LHCN-M2 (cell line): Measurements from ENCODE around the gene BATF2. TPM values are rescaled to one million over a fixed set of nuclear protein-coding genes. Genes with fewer than 3 reads are reported as not detected.
"Not testable (repeated sequence)": the region's sequence is repeated elsewhere in the genome, so short reads cannot be mapped to it uniquely, and the experiment has no call there.

Experiments used
- DNase-seq: peaks from one replicate; pipeline ENCODE4 v3.0.0-alpha.2; 2012; ENCODE audit warnings: low read depth
- total RNA-seq: library from RNA; depleted of rRNA; stranded (reverse); fragments of >200 nt; gene quantifications from 2 replicates; pipeline ENCODE4 v1.2.3, GENCODE V29; 2014

BATF2 gene
- total RNA-seq, 1 experiment from 2014 or later, result 0.40 TPM

DNA sequence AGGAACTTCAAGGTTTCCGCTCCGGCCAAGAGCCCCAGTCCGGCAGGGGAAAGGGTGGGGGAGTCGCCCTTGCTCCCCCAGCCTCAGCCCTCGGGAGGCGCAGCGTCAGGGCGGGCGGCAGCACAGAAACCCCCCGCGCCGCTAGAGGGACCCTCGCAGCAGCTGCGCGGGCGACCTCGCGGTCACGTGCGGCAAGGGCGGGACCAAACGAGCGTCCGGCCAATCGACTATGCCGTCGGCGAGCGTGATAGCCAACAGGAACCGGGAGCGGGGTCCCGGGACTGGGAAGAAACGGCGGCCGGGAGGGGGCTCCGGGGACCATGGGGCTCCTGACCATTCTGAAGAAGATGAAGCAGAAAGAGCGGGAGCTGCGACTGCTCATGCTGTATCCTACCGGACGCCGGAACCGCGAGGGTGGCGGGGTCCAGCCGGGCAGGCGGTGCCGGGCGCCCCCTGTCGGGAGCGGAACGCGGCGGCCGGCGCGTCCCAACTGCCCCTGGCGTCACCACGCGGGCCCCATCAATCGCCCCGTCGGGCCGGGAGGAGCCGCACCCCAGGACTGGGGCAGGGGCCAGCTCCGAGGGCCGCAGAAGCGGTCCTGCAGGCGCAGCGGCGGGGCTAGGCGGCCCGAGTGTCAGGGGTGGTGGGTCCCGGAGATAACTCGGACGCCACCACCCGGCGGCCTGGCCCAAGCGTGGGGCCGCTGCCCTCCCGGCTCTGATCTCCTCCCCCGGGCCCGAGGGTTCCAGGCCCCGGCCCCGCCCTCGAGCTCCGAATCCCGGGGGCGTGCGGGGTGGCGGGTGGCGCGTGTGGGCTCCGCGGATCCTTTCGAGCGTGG lies 17.3 kb upstream of the BATF2 start, which contains the start of gene ARL2:
Gene ARL2, plus strand, starts transcription at position 273 of the 838 bp plus-strand sequence. Its CDS starts 48 bp downstream, at position 321.
- peak; percentile 88 for DNase-seq

DNA sequence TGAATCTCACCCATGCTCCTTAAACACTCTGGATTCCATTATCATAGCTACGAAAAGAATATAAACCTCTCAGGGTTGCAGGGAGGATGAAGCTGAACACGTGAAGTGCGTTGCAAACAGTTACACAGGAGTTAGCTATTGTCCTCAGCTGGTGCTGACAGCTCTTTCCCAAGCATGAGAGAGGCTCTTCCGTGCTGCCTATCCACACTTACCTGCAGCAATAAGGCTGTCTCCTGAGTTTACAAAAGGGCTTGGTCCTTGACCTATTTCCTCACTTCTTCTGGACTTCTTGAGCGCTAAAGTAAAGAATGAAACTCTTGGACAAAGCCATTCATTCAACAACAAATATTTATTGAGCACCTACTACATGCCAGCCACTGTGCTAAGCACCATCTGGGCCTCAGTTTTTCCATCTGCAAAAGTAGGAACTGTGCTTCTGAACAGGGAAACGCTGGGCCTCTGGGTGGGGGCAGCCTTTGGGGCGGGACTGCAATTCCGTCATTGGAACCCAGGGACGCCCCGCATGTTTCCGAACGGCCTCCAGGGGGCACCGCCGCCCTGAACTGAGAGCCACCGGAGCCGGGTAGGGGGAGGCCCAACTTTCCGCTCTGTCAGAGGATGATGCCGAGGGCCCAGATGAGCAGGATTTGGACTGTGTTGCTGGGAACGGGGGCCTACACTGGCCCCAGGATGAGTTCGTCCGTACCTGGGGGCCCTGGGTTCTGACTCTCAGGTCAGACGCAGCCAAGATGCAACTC lies 16.5 kb upstream of the BATF2 start:
- peak; percentile 83 for DNase-seq

- no peak for DNase-seq
Observed at GRCh38 chr11:65008873-65009272, 12.1 kb upstream of the BATF2 start.

- DNase-seq, result peak; percentile 9
Observed at GRCh38 chr11:65008016-65008415, 11.2 kb upstream of the BATF2 start.

- DNase-seq, result not testable (repeated sequence)
Observed at GRCh38 chr11:65003968-65004367, 7.2 kb upstream of the BATF2 start.

DNA sequence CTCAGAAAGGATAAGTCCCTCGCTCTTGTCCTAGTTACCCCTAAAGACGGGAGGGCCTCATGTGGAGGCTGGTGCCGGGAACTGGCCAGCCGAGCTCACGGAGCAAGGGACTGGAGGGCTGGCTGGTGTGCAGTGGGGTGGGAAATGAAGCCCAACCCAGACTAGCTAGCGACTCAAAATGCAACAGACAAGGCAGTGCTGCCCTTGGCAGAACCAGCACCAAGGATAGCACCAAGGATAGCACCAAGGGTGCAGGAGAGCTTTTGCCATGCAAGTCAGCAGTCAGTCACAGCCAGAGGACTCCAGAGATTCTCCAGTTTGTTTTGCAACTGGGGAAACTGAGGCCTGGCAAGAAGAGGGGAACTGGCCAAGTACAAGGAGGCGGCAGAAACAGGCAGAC lies 6.5 kb upstream of the BATF2 start:
- peak; percentile 22 for DNase-seq

GRCh38 chr11:65002706-65003105 lies 5.9 kb upstream of the BATF2 start:
- no peak for DNase-seq

DNA sequence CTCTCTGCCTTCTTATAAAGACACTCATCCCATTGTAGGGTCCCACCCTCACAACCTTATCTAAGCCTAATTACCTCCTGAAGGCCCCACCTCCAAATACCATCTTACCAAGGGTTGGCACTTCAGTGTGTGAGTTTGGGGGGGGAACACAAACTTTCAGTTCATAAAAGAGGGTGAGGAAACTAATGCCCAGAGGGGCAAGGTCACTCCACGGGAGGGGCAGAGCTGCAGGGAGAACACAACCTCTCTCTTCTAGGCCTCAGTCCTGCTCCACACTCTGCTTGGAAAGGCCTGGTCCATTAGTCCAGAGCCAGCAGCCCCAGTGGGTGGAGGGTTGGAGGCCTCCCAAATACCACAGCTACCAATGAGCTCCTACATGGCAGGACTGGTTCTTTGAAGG lies 2.7 kb upstream of the BATF2 start:
- DNase-seq, result no peak

GRCh38 chr11:64998690-64999431 lies 2.1 kb upstream of the BATF2 start:
- no peak for DNase-seq

- DNase-seq, result no peak
Observed at GRCh38 chr11:64998141-64998540, 1.4 kb upstream of the BATF2 start.

GRCh38 chr11:64996327-64996709 lies 453 bp downstream of the BATF2 start:
- DNase-seq, result no peak

DNA sequence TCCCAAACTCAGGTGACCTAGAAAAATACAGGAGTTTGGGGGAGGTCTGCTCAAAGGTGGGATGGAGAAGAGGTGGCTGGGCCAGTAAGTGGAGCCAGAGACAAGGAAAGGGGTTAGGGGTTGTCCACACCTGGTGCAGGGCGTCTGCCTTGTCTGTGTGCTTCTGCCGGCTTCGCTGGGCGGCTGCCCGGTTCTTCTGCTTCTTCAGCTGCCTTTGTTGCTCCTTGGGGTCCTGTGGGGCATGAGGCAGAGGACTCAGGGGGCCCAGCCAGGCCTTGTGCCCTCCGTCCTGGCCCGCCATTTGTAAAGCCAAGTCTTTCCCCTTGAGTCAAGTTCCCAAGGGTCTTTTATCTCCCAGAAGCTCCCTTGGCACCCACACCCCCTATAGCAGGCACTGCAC lies 2.5 kb downstream of the BATF2 start:
- no peak for DNase-seq

DNA sequence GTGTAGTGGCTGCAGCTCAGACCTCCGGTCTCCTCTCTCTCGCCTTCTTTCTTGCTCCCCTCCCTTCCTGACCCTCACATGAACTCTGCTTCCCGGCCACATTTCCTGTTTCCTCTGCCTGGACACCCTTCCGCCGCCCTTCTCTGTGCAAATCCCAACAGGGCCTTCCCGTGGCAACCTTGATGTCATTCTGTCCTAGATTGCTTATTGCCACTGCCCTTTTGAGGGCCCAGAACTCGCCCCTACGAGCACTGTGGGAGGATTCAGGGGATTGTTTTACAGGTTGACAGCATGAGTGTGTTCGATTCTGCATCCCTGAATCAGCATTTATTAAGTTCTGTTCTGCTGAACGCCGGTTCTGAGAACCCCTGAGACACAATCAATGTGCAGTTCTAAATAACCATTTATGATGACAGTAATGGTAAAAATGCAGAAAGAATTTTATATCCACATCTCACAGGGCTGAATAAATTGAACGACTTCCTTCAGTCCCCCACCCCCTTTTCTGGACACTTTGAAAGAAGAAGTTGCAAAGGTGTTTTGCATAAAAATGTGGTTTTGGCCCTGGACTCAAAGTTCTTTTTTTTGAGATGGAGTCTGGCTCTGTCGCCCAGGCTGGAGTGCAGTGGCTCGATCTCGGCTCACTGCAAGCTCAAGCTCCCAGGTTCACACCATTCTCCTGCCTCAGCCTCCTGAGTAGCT lies 6.4 kb downstream of the BATF2 start:
- no peak for DNase-seq

DNA sequence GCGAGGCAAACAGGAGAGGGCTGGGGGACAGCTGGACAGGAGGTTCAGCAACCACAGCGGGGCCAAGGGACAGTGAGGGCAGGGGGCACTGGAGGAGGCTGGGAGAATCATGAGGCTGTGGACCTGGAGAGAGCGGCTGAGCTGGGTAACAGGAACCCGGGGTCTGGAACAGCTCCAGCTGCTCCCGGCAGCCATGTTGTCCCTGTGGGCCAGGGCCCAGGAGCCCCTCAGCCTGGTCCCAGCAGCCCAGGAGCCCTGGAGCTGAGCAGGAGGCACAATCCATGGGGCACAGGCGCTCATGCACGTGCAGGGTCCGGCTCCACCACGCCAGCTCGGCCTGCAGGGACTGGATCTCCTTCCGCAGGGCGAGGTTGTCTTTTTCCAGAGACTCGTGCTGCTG lies 7.4 kb downstream of the BATF2 start:
- no peak for DNase-seq

- no peak for DNase-seq
Observed at GRCh38 chr11:64987998-64988854, 8.5 kb downstream of the BATF2 start.

GRCh38 chr11:64983339-64983738 lies 13.4 kb downstream of the BATF2 start:
- DNase-seq, result not testable (repeated sequence)

DNA sequence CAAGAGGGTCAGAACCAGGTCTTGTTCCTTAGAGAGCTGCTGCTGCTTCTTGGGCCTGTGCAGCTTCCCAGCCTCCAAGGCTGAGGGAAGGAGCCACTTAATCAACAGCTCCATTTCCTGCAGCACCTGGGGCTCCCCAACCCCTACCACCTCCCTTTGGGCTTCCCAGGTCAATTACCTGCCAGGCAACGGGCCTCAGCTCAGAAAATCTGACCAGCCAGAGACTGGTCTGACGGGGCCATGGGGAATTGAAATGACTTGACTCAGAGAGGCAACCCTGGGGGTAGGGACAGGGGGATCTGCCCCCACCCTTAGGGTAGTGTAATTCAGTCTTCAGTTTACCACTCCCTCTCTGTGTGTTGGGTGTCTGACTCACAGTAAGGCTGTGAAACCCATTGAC lies 20.1 kb downstream of the BATF2 start:
- no peak for DNase-seq

DNA sequence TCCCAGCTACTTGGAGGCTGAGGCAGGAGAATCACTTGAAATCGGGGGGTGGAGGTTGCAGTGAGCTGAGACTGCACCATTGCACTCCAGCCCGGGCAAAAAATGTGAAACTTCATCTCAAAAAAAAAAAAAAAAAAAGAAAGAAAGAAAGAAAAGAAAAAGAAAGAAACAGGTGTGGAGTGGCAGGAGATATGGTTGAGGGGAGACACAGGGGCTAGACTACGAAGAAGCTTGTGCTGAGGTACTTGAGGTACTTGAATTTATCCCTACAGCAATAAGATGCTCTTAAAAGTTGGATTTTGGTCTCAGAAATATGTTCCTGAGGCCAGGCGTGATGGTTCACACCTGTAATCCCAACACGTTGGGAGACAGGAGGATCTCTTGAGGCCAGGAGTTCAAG lies 22.6 kb downstream of the BATF2 start:
- DNase-seq, result no peak

DNA sequence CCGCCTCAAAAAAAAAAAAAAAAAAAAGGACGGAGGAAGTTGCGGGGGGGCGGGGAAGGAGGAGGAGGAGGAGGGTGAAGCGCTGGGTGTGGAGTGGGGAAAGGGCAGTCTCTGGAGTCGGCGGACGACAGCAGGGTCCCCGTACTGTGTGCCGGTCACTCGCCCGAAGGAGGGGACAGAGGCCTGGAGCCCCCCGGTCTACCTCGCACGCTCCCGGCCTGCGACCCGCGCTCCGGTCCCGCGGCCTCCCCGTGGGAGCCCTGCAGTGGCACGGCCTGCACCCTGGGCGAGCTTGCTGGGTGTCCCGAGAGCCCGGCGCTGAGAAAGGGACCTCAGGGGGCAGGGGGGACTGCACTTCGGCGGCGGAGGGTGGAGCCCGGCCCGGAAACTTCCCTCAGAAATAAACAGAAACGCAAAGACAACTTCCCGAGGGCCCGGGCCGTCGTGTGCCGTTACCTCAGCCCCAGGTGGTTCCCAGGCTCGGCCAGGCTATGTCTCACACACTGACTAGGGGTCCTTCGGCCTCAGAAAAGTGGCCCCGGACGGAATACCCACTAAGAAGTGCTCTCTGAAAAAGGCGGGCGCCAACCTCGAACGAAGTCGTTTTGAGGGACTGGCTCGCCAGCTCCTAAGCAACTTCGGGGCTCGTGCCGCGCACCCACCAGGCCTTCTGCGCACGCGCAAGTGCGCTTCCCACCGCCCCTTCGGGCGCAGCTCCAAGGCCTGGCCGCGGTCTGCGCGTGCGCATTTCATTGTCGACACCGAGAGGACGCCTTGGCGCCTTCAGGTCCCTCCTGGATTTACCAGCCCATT lies 25.1 kb downstream of the BATF2 start, which contains the start of gene MAJIN:
Gene MAJIN, minus strand, starts transcription at position 688 of the 813 bp plus-strand sequence. CDS start 12,703 bp downstream, outside the sequence.
- no peak for DNase-seq
